DND-41 (cell line): ENCODE data around the gene PEX5L.

ENCODE experiments used
- CTCF ChIP-seq: IDR thresholded peaks from 2 replicates; pipeline ENCODE4 v1.5.1; 2012; ENCODE audit warnings: borderline replicate concordance, low read length, moderate library complexity, mild to moderate bottlenecking; ENCODE audit not compliant: poor library complexity, severe bottlenecking; ENCODE audit errors: extremely low read depth
- EZH2 ChIP-seq: IDR thresholded peaks from 3 replicates; pipeline ENCODE4 v1.6.1; 2012; ENCODE audit warnings: borderline replicate concordance, low read depth, mild to moderate bottlenecking, moderate library complexity, low read length, inconsistent platforms; ENCODE audit not compliant: severe bottlenecking

GRCh38 chr3:179771797-179772196, 264.9 kb downstream of the PEX5L start:
- TF ChIP-seq CTCF (no peak), EZH2 (no peak)
